ENCODE data around the gene DRGX.

DNA sequence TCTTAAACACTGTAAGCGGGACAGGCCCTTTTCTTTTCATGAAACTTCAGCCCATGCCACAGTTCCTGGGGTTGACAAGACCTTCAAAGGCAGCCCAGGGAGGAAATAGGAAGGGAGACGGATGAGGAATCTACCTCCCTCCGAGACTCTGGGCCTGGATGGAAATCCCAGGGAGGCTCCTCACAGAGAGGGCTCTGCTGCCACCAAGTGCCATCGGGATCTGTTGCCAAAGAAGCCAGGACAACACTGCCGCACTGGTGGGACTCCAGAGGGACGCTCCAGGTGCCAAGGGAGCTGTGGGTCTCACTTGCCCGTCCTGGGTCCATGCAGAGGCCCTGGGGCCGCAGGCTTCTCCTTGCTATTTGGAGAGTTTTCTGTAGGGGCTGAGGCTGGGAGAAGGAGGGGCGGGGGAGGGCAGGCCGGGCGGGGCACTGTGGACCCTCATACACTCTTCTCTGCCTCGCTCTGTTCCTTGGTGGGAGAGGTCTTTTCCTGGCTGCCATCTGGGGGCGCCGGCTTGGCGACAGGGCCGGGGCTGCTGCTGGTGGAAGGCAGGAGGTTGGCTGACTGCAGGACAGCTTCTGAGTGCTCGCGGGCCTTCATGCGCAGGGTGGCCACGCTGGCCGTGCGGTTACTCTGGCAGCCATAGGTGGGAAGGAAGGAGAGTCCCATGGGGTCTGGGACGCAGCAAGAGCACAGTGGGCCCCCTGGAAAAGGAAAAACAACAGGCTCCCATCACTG, 30.0 kb downstream of the DRGX start:
- TF ChIP-seq, protein P1, sequence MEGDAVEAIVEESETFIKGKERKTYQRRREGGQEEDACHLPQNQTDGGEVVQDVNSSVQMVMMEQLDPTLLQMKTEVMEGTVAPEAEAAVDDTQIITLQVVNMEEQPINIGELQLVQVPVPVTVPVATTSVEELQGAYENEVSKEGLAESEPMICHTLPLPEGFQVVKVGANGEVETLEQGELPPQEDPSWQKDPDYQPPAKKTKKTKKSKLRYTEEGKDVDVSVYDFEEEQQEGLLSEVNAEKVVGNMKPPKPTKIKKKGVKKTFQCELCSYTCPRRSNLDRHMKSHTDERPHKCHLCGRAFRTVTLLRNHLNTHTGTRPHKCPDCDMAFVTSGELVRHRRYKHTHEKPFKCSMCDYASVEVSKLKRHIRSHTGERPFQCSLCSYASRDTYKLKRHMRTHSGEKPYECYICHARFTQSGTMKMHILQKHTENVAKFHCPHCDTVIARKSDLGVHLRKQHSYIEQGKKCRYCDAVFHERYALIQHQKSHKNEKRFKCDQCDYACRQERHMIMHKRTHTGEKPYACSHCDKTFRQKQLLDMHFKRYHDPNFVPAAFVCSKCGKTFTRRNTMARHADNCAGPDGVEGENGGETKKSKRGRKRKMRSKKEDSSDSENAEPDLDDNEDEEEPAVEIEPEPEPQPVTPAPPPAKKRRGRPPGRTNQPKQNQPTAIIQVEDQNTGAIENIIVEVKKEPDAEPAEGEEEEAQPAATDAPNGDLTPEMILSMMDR (IDR thresholded peaks at IDR 0.05; ENCODE audit: poor library complexity) = no peak
- TF ChIP-seq EZH2 (IDR thresholded peaks at IDR 0.05; ENCODE audit: borderline replicate concordance) = no peak
